IPS-18a (cell line): ENCODE results near the gene MAGEA4.
"Not testable (repeated sequence)": the region's sequence is repeated elsewhere in the genome, so short reads cannot be mapped to it uniquely, and the experiment has no call there.

Experiments
- H3K27ac ChIP-seq: one replicate; pipeline ENCODE4 v1.5.1; 2013; ENCODE audit warnings: low read length
- H3K27me3 ChIP-seq: one replicate; pipeline ENCODE4 v1.6.1; 2013; ENCODE audit warnings: mild to moderate bottlenecking, low read length; ENCODE audit not compliant: control insufficient read depth, insufficient read depth
- H3K36me3 ChIP-seq: one replicate; pipeline ENCODE4 v1.6.1; 2013; ENCODE audit warnings: low read depth, low read length; ENCODE audit not compliant: control insufficient read depth
- H3K4me1 ChIP-seq: one replicate; pipeline ENCODE4 v1.6.1; 2013; ENCODE audit warnings: low read depth, low read length; ENCODE audit not compliant: control insufficient read depth
- H3K4me3 ChIP-seq: one replicate; pipeline ENCODE4 v1.5.1; 2013; ENCODE audit warnings: low read length
- H3K9ac ChIP-seq: one replicate; pipeline ENCODE4 v1.6.1; 2013; ENCODE audit warnings: mild to moderate bottlenecking, low read length, moderate library complexity
- H3K9me3 ChIP-seq: one replicate; pipeline ENCODE4 v1.6.1; 2013; ENCODE audit warnings: low read depth, low read length; ENCODE audit not compliant: control insufficient read depth

The MAGEA4 gene

DNA sequence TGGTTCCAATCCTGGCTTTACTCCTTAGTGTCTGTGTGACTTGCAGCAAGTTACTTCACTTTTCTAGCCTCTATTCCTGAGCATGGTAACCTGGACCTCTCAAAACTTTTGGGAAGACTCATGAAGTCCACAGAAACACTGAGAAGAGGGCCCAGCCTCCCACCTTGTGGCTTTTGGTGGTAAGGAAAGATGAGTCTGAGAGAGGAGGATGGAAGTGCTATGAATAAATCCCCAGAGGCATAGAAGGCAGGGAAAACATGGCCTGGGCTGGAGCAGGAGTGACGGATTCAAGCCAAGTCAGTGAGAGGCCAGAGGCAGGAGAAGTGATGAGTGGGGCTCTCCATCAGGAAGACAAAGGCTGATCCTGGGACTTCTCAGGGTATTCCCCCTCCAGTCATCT is 10.9 kb upstream of the MAGEA4 start:
- Histone ChIP-seq H3K9ac (no peak overlapping the region), H3K9me3 (peaks cover 12% of the 10 kb centered on the region), H3K4me3 (no peak overlapping the region), H3K27ac (no peak overlapping the region), H3K4me1 (no peaks in the 10 kb centered on the region), H3K27me3 (no peaks in the 10 kb centered on the region), H3K36me3 (no peaks in the 10 kb centered on the region)

DNA sequence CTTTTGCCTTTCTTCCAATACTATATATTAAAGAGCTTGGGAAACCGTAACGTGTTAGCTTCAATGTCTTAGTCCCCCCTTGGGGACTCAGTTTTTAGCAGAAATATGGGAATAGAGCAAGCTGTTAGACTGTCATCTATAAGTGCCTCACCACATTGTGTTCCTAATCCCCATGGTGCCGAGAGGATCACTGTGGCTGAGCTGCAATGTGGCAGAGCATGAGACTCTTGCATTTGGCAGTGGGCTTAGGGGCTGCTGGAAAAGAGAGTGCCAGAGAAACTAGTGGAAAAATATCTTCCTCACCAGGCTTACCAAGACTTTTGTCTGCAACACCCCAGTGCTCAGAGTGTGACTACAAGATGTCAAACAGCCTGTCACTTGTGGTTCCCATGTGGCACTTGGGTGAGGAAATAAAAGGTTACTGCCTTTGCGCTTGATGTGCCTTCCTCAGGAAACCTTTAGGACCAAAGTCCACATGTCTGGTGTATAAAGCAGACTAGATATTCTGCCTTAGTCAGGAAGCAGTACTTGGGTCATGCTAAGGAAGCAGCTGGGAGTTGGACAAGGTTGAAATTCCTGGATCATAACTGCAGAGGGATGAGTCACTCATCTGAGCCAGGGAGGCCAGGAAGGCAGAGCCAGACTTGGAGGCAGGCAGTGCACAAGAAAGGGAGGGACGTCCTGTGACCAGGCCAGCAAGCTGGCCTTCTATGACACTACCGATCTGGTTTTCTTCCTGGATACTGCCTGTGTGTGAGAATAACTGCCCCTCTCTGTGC is 9.7 kb upstream of the MAGEA4 start:
- H3K36me3 ChIP-seq: no peaks in the 10 kb centered on the region
- peaks cover 11% of the 10 kb centered on the region for H3K9me3 ChIP-seq
- no peaks in the 10 kb centered on the region for H3K4me1 ChIP-seq
- H3K27me3 ChIP-seq: no peaks in the 10 kb centered on the region
- no peak overlapping the region for H3K9ac ChIP-seq
- H3K27ac ChIP-seq: no peak overlapping the region
- H3K4me3 ChIP-seq: no peak overlapping the region

DNA sequence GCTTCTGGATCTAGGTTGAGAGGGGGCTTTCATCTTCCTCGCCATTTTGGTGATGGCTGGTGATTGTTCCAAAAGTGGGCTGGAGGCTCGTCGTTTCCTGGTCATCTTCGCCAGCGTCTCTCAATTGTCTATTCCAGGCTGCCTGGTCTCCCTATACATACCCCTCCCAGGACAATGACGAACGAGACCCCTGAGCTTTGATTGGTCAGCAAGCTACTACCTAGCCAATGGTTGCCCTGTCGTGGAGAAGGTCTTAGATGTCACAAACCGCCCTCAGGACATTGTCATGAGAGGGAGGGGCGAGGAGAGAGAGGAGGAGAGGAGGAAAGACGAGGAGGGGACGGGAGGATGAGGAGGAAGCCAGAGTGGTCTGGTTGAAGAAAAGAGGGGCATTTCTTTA is 7.7 kb upstream of the MAGEA4 start:
- Histone ChIP-seq H3K27ac (no peak overlapping the region), H3K27me3 (no peaks in the 10 kb centered on the region), H3K4me3 (no peak overlapping the region), H3K9ac (no peak overlapping the region), H3K36me3 (no peaks in the 10 kb centered on the region), H3K4me1 (no peaks in the 10 kb centered on the region), H3K9me3 (peaks cover 6% of the 10 kb centered on the region)

DNA sequence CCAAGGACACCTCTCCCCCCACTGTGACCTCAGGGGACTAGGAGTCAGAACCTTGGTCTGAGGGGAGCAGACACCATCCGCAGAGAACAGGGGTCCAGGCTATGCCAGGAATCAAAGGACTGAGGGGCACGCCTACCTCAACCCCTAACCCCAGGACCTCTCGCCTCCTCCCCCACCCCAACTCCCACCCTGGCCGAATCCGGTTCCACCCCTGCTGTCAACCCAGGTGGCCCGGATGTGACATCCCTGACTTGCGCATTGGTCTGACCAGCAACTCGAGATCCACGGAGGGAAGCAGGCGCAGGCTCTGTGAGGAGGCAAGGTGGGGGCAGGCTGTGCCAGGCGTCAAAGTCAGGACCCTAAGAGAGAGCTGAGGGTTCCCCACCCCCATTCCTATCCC is 468 bp upstream of the MAGEA4 start:
- Histone ChIP-seq H3K36me3 (no peaks in the 10 kb centered on the region), H3K4me3 (no peak overlapping the region), H3K4me1 (no peaks in the 10 kb centered on the region), H3K9me3 (no peaks in the 10 kb centered on the region), H3K27ac (no peak overlapping the region), H3K9ac (no peak overlapping the region), H3K27me3 (no peaks in the 10 kb centered on the region)

DNA sequence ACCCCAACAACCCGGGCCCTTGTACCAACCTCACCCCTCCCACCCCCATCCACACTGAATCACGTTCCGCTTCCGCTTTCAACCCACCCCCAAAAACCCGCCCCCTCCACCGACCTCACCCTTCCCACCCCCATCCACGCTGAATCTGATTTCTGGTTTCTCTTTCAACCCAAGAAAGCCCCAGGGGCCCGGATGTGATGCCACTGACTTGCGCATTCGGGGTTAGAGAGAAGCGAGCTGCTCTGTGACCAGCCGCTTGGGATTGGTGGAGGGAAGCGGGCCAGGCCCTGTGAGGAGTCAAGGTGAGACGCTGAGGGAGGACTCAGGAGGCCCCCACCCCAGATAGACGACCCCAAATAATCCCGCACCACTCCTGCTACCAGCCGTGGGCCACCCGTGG is 6.0 kb downstream of the MAGEA4 start:
- H3K9me3 ChIP-seq, H3K4me1 ChIP-seq, H3K4me3 ChIP-seq, H3K27me3 ChIP-seq, H3K36me3 ChIP-seq, H3K9ac ChIP-seq, H3K27ac ChIP-seq: not testable (repeated sequence)

DNA sequence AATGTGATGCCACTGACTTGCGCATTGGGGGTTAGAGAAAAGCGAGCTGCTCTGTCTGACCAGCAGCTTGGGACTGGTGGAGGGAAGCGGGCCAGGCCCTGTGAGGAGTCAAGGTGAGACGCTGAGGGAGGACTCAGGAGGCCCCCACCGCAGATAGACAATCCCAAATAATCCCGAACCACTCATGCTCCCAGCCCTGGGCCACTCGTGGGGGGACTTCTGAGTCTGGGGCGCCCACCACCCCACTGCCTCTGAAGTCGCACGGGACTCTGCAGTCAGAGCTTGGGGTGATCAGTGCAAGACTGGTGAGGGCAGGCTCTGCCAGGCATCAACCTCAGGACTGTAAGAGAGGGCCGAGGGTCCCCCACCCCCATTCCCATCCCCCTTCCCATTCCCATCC is 6.9 kb downstream of the MAGEA4 start:
- no peak overlapping the region for H3K4me3 ChIP-seq
- H3K36me3 ChIP-seq: no peaks in the 10 kb centered on the region
- no peaks in the 10 kb centered on the region for H3K27me3 ChIP-seq
- H3K9ac ChIP-seq: no peak overlapping the region
- no peaks in the 10 kb centered on the region for H3K4me1 ChIP-seq
- no peak overlapping the region for H3K27ac ChIP-seq
- H3K9me3 ChIP-seq: peaks cover 13% of the 10 kb centered on the region

DNA sequence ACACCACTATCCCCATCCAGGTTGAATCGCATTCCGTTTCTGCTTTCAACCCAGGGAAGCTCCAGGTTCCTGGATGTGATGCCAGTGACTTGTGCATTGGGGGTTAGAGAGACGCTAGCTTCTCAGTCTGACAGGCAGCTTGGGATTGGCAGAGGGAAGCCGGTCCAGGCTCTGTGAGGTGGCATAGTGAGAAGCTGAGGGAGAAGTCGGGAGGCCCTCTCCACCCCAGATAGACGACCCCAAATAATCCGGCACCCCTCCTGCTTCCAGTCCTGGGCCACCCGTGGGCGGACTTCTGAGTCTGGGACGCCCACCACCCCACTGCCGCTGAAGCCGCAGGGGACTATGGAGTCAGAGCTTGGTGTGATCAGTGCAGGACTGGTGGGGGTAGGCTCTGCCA is 7.4 kb downstream of the MAGEA4 start:
- no peaks in the 10 kb centered on the region for H3K36me3 ChIP-seq
- no peak overlapping the region for H3K9ac ChIP-seq
- H3K9me3 ChIP-seq: peaks cover 13% of the 10 kb centered on the region
- no peak overlapping the region for H3K27ac ChIP-seq
- no peaks in the 10 kb centered on the region for H3K27me3 ChIP-seq
- no peak overlapping the region for H3K4me3 ChIP-seq
- no peaks in the 10 kb centered on the region for H3K4me1 ChIP-seq

DNA sequence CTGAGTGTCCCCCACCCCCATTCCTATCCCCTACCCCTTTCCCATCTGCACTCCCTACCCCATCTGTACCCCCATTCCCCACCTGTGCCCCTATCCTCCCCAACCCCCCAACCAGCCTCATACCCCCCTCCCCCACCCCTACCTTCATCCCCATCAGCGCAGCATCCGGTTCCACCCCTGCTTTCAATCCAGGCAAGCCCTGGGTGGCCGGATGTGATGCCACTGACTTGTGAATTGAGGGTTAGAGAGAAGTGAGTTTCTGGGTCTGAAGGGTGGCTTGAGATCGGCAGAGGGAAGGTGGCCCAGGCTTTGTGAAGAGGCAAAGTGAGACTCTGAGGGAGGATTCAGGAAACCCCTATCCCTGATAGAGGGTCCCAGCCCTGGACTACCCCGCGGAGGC is 7.8 kb downstream of the MAGEA4 start:
- H3K4me3 ChIP-seq: no peak overlapping the region
- no peaks in the 10 kb centered on the region for H3K4me1 ChIP-seq
- H3K27me3 ChIP-seq: no peaks in the 10 kb centered on the region

DNA sequence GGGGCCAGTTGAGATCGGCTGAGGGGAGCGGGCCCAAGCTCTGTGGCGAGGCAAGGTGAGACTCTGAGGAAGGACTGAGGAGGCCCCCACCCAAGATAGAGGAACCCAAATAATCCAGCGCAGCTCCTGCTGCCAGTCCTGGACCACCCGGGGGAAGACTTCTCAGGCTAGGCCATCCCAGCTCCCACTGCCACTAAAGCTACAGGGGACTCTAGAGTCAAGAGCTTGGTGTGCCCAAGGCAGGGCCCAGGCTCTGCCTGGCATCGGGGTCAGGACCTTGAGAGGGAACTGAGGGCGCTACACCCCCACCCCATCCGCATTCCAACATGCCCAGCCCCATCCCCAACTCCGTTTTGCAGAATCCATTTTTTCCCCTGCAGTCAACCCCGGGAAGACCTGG is 8.6 kb downstream of the MAGEA4 start:
- H3K9me3 ChIP-seq: peaks cover 16% of the 10 kb centered on the region
- no peak overlapping the region for H3K4me3 ChIP-seq
- no peak overlapping the region for H3K27ac ChIP-seq
- no peak overlapping the region for H3K9ac ChIP-seq
- no peaks in the 10 kb centered on the region for H3K4me1 ChIP-seq
- no peaks in the 10 kb centered on the region for H3K27me3 ChIP-seq
- no peaks in the 10 kb centered on the region for H3K36me3 ChIP-seq

More for the DNA sequence above, 7.8 kb downstream of the MAGEA4 start:
- Histone ChIP-seq H3K27ac (no peak overlapping the region), H3K9ac (no peak overlapping the region), H3K9me3 (peaks cover 13% of the 10 kb centered on the region), H3K36me3 (no peaks in the 10 kb centered on the region)

DNA sequence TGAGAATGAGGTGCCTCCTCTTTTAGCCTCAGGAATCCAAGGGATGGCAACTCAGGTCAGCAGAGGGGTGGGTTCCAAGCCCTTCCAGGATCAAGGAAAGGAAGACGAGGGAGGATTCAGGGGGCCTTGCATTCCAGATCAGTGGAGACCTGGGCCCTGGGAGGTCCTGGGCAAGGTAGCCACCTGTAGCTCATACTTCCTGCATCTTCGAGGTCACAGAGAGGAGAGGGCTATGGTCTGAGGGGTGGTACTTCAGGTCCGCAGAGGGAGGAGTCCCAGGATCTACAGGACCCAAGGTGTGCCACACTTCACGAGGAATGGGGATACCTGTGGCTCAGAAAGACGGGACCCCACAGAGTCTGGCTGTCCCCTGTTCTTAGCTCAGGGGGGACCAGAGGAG is 9.2 kb downstream of the MAGEA4 start:
- Histone ChIP-seq H3K27me3 (no peaks in the 10 kb centered on the region), H3K36me3 (no peaks in the 10 kb centered on the region), H3K9ac (no peak overlapping the region), H3K4me1 (no peaks in the 10 kb centered on the region), H3K4me3 (no peak overlapping the region), H3K9me3 (peaks cover 16% of the 10 kb centered on the region), H3K27ac (no peak overlapping the region)

DNA sequence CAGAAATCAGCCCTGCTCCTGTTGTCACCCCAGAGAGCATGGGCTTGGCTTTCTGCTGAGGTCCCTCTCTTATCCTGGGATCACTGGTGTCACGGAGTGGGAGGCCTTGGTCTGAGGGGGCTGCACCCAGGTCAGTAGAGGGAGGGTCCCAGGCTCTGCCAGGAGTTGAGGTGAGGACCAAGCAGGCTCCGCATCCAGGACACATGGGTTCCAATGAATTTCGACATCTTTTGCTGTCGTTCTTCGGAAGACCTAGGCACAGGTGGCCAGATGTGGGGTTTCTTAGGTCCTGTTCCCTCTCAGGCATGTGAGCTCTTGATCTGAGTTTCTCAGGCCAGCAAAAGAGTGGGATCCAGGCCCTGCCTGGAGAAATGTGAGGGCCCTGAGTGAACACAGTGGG is 10.0 kb downstream of the MAGEA4 start:
- Histone ChIP-seq H3K36me3 (no peaks in the 10 kb centered on the region), H3K9ac (no peak overlapping the region), H3K9me3 (peaks cover 16% of the 10 kb centered on the region), H3K4me3 (no peak overlapping the region), H3K27me3 (no peaks in the 10 kb centered on the region), H3K4me1 (no peaks in the 10 kb centered on the region), H3K27ac (no peak overlapping the region)

DNA sequence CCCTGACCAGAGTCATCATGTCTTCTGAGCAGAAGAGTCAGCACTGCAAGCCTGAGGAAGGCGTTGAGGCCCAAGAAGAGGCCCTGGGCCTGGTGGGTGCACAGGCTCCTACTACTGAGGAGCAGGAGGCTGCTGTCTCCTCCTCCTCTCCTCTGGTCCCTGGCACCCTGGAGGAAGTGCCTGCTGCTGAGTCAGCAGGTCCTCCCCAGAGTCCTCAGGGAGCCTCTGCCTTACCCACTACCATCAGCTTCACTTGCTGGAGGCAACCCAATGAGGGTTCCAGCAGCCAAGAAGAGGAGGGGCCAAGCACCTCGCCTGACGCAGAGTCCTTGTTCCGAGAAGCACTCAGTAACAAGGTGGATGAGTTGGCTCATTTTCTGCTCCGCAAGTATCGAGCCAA is 11.0 kb downstream of the MAGEA4 start:
- Histone ChIP-seq H3K4me3 (no peak overlapping the region), H3K4me1 (no peaks in the 10 kb centered on the region), H3K9ac (no peak overlapping the region), H3K36me3 (no peaks in the 10 kb centered on the region), H3K9me3 (peaks cover 16% of the 10 kb centered on the region), H3K27me3 (no peaks in the 10 kb centered on the region), H3K27ac (no peak overlapping the region)
